Heart left ventricle (tissue), 16 donors: ENCODE measurements around the gene FAM53B. TPM values are rescaled to one million over a fixed set of nuclear protein-coding genes. Genes with fewer than 3 reads are reported as not detected.

Source experiments
- ATAC-seq, 4 donors: fragments of 200-7000 bp; cut with Tn5 transposase; one replicate each; pipeline ENCODE4 v1.9.1; 2020 to 2022; ENCODE audit warnings: moderate library complexity in 4 of 4, mild to moderate bottlenecking in 3 of 4, moderate number of reproducible peaks in 1 of 4
- DNase-seq, 5 donors: peaks; one replicate each; pipeline ENCODE4 v3.0.0-alpha.2; 2020
- H3K27ac ChIP-seq, 12 donors: fragments of 200-600 bp; sonication (generic) in 4 of 12; one replicate each; pipeline versions ENCODE4 v1.5.0 to v1.8.0; 2016 to 2022; ENCODE audit warnings: mild to moderate bottlenecking in 2 of 12
- H3K27me3 ChIP-seq, 9 donors: fragments of 200-600 bp; sonication (generic) in 2 of 9; one replicate each; pipeline versions ENCODE4 v1.5.1 to v1.8.0; 2016 to 2022; ENCODE audit warnings: mild to moderate bottlenecking in 3 of 9
- H3K36me3 ChIP-seq, 9 donors: fragments of 200-600 bp; sonication (generic) in 2 of 9; one replicate each; pipeline versions ENCODE4 v1.5.0 to v1.8.0; 2018 to 2022; ENCODE audit warnings: mild to moderate bottlenecking in 2 of 9
- H3K4me1 ChIP-seq, 12 donors: fragments of 200-600 bp; sonication (generic) in 4 of 12; one replicate each; pipeline versions ENCODE4 v1.5.0 to v1.8.0; 2016 to 2022; ENCODE audit warnings: mild to moderate bottlenecking in 3 of 12
- H3K4me3 ChIP-seq, 12 donors: fragments of 200-600 bp; sonication (generic) in 4 of 12; one replicate each; pipeline versions ENCODE4 v1.5.0 to v1.8.0; 2017 to 2022; ENCODE audit warnings: mild to moderate bottlenecking in 9 of 12, moderate library complexity in 4 of 12
- H3K9me3 ChIP-seq, 12 donors: fragments of 200-600 bp; sonication (generic) in 4 of 12; one replicate each; pipeline versions ENCODE4 v1.5.0 to v1.8.0; 2016 to 2022; ENCODE audit warnings: mild to moderate bottlenecking in 1 of 12
- POLR2A ChIP-seq, 2 donors: fragments of 450-650 bp; IDR thresholded peaks; one replicate each; pipeline ENCODE4 v1.6.1; 2017; ENCODE audit warnings: antibody characterized with exemption in 2 of 2, mild to moderate bottlenecking in 2 of 2, moderate library complexity in 2 of 2
- WGBS, 4 donors: extraction: QIAGEN DNeasy Blood & Tissue Kit in 2 of 4; methylation state at CpG; one replicate each; pipeline versions ENCODE4 v1.1.5 to v1.1.7; 2013 to 2018; 5-methylcytosine and 5-hydroxymethylcytosine counted together
- intact Hi-C, 10 donors: fragments of 100-400 bp; cut with DNase I; formaldehyde crosslinking; loops; one replicate each; pipeline versions ENCODE4 v1.11.1 to v1.14.2; 2022
- polyA plus RNA-seq, 2 donors: library from polyadenylated mRNA; stranded (reverse); fragments of 200-250 nt; gene quantifications; one replicate each; pipeline ENCODE4 v1.2.3, GENCODE V29; 2013
- total RNA-seq, 9 donors: library from RNA; depleted of rRNA in 2 of 9; stranded (reverse); fragments of >200 nt in 2 of 9; fragmentation: NEBNext Ultra II Directional in 3 of 9; extraction: Animal tissue kit (Norgen Biotek cat#: 25700) in 3 of 9; gene quantifications; one replicate each; pipeline versions ENCODE4 v1.1.0 to v1.2.4, GENCODE V29; 2016 to 2023
- TF ChIP-seq, protein P1 (sequence below), 12 donors: fragments of 200-600 bp; sonication (generic) in 4 of 12; IDR thresholded peaks; one replicate each; pipeline versions ENCODE4 v1.5.0 to v1.8.0; 2018 to 2022; ENCODE audit warnings: antibody characterized with exemption in 12 of 12, mild to moderate bottlenecking in 5 of 12
- donor health status: ischemic (EF 13 %, LVEDD 7.1; RV severe dilation, severe dysfunction).
- donor health status: healthy with polysubstance abuse.
- donor health status: DM: no; HTN: yes; CAD: no.
- donor health status: DM: no; HTN: no; CAD: no.
- donor health status: ischemic (EF 25% LVEDD 6.9; RV normal size, moderate dysfunction).
- donor health status: ischemic (EF 25% LVEDD 5.7; RV mildly dilated, moderate dysfunction).
- donor health status: healthy.
- donor health status: DM: yes; HTN: yes; CAD: no.
- donor health status: ischemic (EF 35%, LVEDD 5.7; RV mildly dilated, moderate dysfunction).
- donor health status: nonischemic (EF 11% LVEDD 7.7; RV severe dilation, severe dysfunction).
- donor health status: DM: yes; HTN: yes; CAD: no.
- donor health status: PGD.
- donor health status: ischemic (EF 29% LVEDD 5.4; RV normal size, mild dysfunction).
- donor health status: nonischemic (EF 23%, LVEDD 6.1; RV moderate dilation, normal function).

The FAM53B gene
- total and polyA plus RNA-seq, 11 donors = 23.7 to 57.7 (median 35.5) TPM

GRCh38 chr10:124637746-124638145, 106.4 kb downstream of the FAM53B start:
- H3K36me3 ChIP-seq = peaks cover 0 to 13% (median 0%) of the 10 kb centered on the region in 9 donors
- TF ChIP-seq POLR2A (IDR thresholded peaks at IDR 0.05) = no peak
- TF ChIP-seq, protein P1, sequence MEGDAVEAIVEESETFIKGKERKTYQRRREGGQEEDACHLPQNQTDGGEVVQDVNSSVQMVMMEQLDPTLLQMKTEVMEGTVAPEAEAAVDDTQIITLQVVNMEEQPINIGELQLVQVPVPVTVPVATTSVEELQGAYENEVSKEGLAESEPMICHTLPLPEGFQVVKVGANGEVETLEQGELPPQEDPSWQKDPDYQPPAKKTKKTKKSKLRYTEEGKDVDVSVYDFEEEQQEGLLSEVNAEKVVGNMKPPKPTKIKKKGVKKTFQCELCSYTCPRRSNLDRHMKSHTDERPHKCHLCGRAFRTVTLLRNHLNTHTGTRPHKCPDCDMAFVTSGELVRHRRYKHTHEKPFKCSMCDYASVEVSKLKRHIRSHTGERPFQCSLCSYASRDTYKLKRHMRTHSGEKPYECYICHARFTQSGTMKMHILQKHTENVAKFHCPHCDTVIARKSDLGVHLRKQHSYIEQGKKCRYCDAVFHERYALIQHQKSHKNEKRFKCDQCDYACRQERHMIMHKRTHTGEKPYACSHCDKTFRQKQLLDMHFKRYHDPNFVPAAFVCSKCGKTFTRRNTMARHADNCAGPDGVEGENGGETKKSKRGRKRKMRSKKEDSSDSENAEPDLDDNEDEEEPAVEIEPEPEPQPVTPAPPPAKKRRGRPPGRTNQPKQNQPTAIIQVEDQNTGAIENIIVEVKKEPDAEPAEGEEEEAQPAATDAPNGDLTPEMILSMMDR (IDR thresholded peaks at IDR 0.05) = no peak
- peaks cover 3 to 74% (median 55%) of the 10 kb centered on the region in 12 donors for H3K4me1 ChIP-seq
- intact Hi-C loops = no loop called here
- 93 to 98% (median 97%) methylated on average over 8 of the region's 8 CpGs for WGBS, 4 donors
- no peak overlapping the region for H3K4me3 ChIP-seq
- peak overlapping the region in 2 of 12 donors; percentile 14 to 44 for H3K27ac ChIP-seq
- no peaks in the 10 kb centered on the region for H3K27me3 ChIP-seq
- no peaks in the 10 kb centered on the region for H3K9me3 ChIP-seq
- ATAC-seq (no peak), DNase-seq (no peak)

- ATAC-seq (no peak), DNase-seq (no peak)
- peaks cover 3 to 74% (median 54%) of the 10 kb centered on the region in 12 donors for H3K4me1 ChIP-seq
- peaks cover 0 to 8% (median 0%) of the 10 kb centered on the region in 9 donors for H3K36me3 ChIP-seq
- H3K4me3 ChIP-seq = no peak overlapping the region
- peak overlapping the region in 3 of 12 donors; percentile 18 to 44 (median 40) for H3K27ac ChIP-seq
- no peak for TF ChIP-seq POLR2A (IDR thresholded peaks at IDR 0.05)
- TF ChIP-seq, protein P1 (IDR thresholded peaks at IDR 0.05) = no peak
- H3K27me3 ChIP-seq = no peaks in the 10 kb centered on the region
- 94 to 97% (median 96%) methylated on average over 14 of the region's 14 CpGs for WGBS, 4 donors
- intact Hi-C loops = no loop called here
- no peaks in the 10 kb centered on the region for H3K9me3 ChIP-seq
Measured at GRCh38 chr10:124637091-124637700, 107.0 kb downstream of the FAM53B start.

DNA sequence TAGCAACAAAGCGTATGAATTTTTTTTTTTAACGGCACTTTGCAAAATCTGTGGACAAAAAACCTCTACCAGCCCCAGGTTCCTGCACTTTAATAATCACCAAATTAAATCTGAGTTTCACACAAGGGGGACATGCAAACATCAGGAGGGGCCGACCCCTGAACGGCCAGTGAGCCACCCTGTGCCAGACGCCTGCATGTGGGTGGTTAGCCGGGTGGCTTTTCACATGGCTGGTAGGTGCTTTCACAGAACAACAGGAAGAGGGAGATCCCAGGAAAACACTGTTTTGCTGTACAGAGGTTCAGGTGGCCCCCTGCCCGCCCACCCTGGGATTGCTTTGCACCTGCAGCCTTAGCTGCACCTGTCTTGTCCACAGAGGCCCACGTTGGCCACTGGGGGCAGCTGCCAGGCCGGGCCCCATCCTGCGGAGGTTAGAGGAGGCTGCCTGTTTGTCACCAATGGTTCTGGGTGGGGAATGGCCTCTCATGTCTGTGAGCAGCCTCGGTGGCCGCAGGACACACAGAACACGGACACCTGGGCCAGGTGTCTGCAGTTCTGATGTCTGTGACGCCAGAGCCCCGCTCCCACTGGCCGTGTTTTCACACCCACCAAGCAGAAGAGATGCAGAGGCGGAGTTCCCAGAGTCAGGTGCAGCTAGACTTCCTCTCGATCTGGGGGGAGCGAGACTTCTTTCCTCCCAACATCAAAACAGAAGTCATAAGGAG, 107.7 kb downstream of the FAM53B start:
- no peak for ATAC-seq
- Histone ChIP-seq H3K4me3 (no peak overlapping the region), H3K4me1 (peaks cover 3 to 74% (median 54%) of the 10 kb centered on the region in 12 donors), H3K9me3 (no peaks in the 10 kb centered on the region), H3K27ac (peak overlapping the region in 4 of 12 donors; percentile 18 to 44 (median 36)), H3K36me3 (peaks cover 0 to 5% (median 0%) of the 10 kb centered on the region in 9 donors), H3K27me3 (no peaks in the 10 kb centered on the region)
- TF ChIP-seq, protein P1 (IDR thresholded peaks at IDR 0.05) = no peak
- no peak for TF ChIP-seq POLR2A (IDR thresholded peaks at IDR 0.05)
- no peak for DNase-seq
- 80 to 90% (median 89%) methylated on average over 18 to 19 of the region's 19 CpGs for WGBS, 4 donors
- intact Hi-C loops = no loop called here

- no peaks in the 10 kb centered on the region for H3K9me3 ChIP-seq
- ATAC-seq (peak; percentile 6 to 11 (median 7)), DNase-seq (no peak)
- no peak overlapping the region for H3K4me3 ChIP-seq
- peaks cover 7 to 77% (median 59%) of the 10 kb centered on the region in 12 donors for H3K4me1 ChIP-seq
- WGBS, 4 donors = 60 to 76% (median 67%) methylated on average over 7 to 10 of the region's 10 CpGs
- H3K27me3 ChIP-seq = no peaks in the 10 kb centered on the region
- H3K36me3 ChIP-seq = no peaks in the 10 kb centered on the region
- peak overlapping the region; percentile 2 to 77 (median 59) for H3K27ac ChIP-seq
- intact Hi-C loops = loop anchor here in 7 of 10 donors (1.0 to 5.0 kb wide), 5 partner anchors 105 to 112 kb away; partner anchors contain the start of gene FAM53B (in 4 of the 7)
- no peak for TF ChIP-seq POLR2A (IDR thresholded peaks at IDR 0.05)
- TF ChIP-seq, protein P1 (IDR thresholded peaks at IDR 0.05) = no peak
Measured at GRCh38 chr10:124632566-124632965, 111.6 kb downstream of the FAM53B start.
